NCI-H345 treated with DMSO at 0.1 percent for 48 hours (cell line): ENCODE results near the gene ABCG1.

Experiments used
- DNase-seq: peaks from one replicate; lab custom pipeline; 2025; ENCODE audit not compliant: unreplicated experiment; lab: John Stamatoyannopoulos, UW

ABCG1 gene

GRCh38 chr21:42231756-42232155 lies 12.8 kb downstream of the ABCG1 start:
- DNase-seq, result no peak

- DNase-seq, result peak; percentile 60
Measured at GRCh38 chr21:42232176-42232825, 13.4 kb downstream of the ABCG1 start.

GRCh38 chr21:42233067-42233961 lies 14.4 kb downstream of the ABCG1 start:
- peak; percentile 39 for DNase-seq

- peak; percentile 29 for DNase-seq
Measured at GRCh38 chr21:42234041-42234440, 15.1 kb downstream of the ABCG1 start.

GRCh38 chr21:42234464-42235241 lies 15.7 kb downstream of the ABCG1 start:
- DNase-seq, result peak; percentile 84

GRCh38 chr21:42235593-42235992 lies 16.7 kb downstream of the ABCG1 start:
- no peak for DNase-seq

GRCh38 chr21:42236014-42236413 lies 17.1 kb downstream of the ABCG1 start:
- DNase-seq, result no peak

GRCh38 chr21:42236693-42237092 lies 17.8 kb downstream of the ABCG1 start:
- no peak for DNase-seq

- no peak for DNase-seq
Measured at GRCh38 chr21:42237161-42237560, 18.2 kb downstream of the ABCG1 start.

- DNase-seq, result no peak
Measured at GRCh38 chr21:42237577-42237976, 18.6 kb downstream of the ABCG1 start.

GRCh38 chr21:42238185-42238934 lies 19.4 kb downstream of the ABCG1 start:
- no peak for DNase-seq

- no peak for DNase-seq
Measured at GRCh38 chr21:42239556-42239955, 20.6 kb downstream of the ABCG1 start.

GRCh38 chr21:42239973-42240372 lies 21.0 kb downstream of the ABCG1 start:
- DNase-seq, result no peak

- no peak for DNase-seq
Measured at GRCh38 chr21:42242611-42243010, 23.7 kb downstream of the ABCG1 start.

- DNase-seq, result no peak
Measured at GRCh38 chr21:42243026-42243425, 24.1 kb downstream of the ABCG1 start.

GRCh38 chr21:42245331-42246193 lies 26.6 kb downstream of the ABCG1 start:
- DNase-seq, result peak; percentile 50

- DNase-seq, result no peak
Measured at GRCh38 chr21:42247716-42248115, 28.8 kb downstream of the ABCG1 start.

- no peak for DNase-seq
Measured at GRCh38 chr21:42248241-42248640, 29.3 kb downstream of the ABCG1 start.

GRCh38 chr21:42248783-42249597 lies 30.1 kb downstream of the ABCG1 start:
- DNase-seq, result no peak
